HEK293 (cell line): ENCODE data around the gene RAB20.
A peak's percentile ranks its signal among the peaks of the same experiment; 100 is the strongest.

Experiments
- CTCF ChIA-PET: fragments of 350-600 bp; formaldehyde crosslinking; extraction: SDS; loops from one replicate; lab custom pipeline; 2021; ENCODE audit warnings: antibody characterized with exemption; lab: Yijun Ruan, JAX
- POLR2A ChIA-PET: fragments of 300-600 bp; formaldehyde crosslinking; extraction: SDS; loops from one replicate; lab custom pipeline; 2020; ENCODE audit warnings: antibody characterized with exemption, inconsistent platforms; lab: Yijun Ruan, JAX
- H3K27ac ChIP-seq: fragments of 200-500 bp; sonication (Bioruptor generic); 2 replicates; pipeline ENCODE4 v1.5.1; 2014; ENCODE audit warnings: low read depth, low read length, control low read depth, inconsistent platforms; ENCODE audit errors: extremely low read depth
- H3K36me3 ChIP-seq, 2 experiments: fragments of 200-500 bp in 1 of 2; sonication (Bioruptor generic) in 1 of 2; 1 replicate in 1 of 2; 2 replicates in 1 of 2; pipeline ENCODE4 v1.5.1; 2014 to 2017; ENCODE audit warnings: inconsistent platforms in 2 of 2, low read length in 2 of 2; ENCODE audit not compliant: control insufficient read depth in 2 of 2, insufficient read depth in 1 of 2
- H3K4me1 ChIP-seq: fragments of 200-500 bp; sonication (Bioruptor generic); 2 replicates; pipeline ENCODE4 v1.5.1; 2014; ENCODE audit warnings: mild to moderate bottlenecking, low read length, inconsistent platforms; ENCODE audit not compliant: control insufficient read depth, insufficient read depth
- H3K4me3 ChIP-seq: 2 replicates; pipeline ENCODE4 v1.5.1; 2011; ENCODE audit warnings: low read depth, mild to moderate bottlenecking, control low read depth, low read length, moderate library complexity
- H3K9me3 ChIP-seq: fragments of 200-500 bp; sonication (Bioruptor generic); 2 replicates; pipeline ENCODE4 v1.5.1; 2014; ENCODE audit warnings: low read depth, low read length, inconsistent platforms; ENCODE audit not compliant: control insufficient read depth, insufficient read depth
- BCL11B ChIP-seq: fragments of 450-650 bp; formaldehyde crosslinking; IDR thresholded peaks from 2 replicates; pipeline ENCODE4 v1.5.1; 2016; ENCODE audit warnings: low read depth, missing biosample characterization, missing genetic modification characterization
- FEZF1 ChIP-seq: fragments of 450-650 bp; formaldehyde crosslinking; IDR thresholded peaks from 2 replicates; pipeline ENCODE4 v1.5.1; 2016; ENCODE audit warnings: missing biosample characterization, missing genetic modification characterization
- INSM2 ChIP-seq: fragments of 450-650 bp; formaldehyde crosslinking; IDR thresholded peaks from 2 replicates; pipeline ENCODE4 v1.5.1; 2016; ENCODE audit warnings: missing biosample characterization, missing genetic modification characterization
- MZF1 ChIP-seq: fragments of 450-650 bp; formaldehyde crosslinking; IDR thresholded peaks from 2 replicates; pipeline ENCODE4 v1.5.1; 2017; ENCODE audit warnings: missing biosample characterization, missing genetic modification characterization, borderline replicate concordance
- ZBTB48 ChIP-seq: fragments of 450-650 bp; formaldehyde crosslinking; IDR thresholded peaks from 2 replicates; pipeline ENCODE4 v1.5.1; 2016; ENCODE audit warnings: missing biosample characterization, missing genetic modification characterization
- ZNF132 ChIP-seq: fragments of 450-650 bp; formaldehyde crosslinking; IDR thresholded peaks from 2 replicates; pipeline ENCODE4 v1.5.1; 2017; ENCODE audit warnings: missing biosample characterization, missing genetic modification characterization, borderline replicate concordance
- ZNF133 ChIP-seq: fragments of 450-650 bp; formaldehyde crosslinking; IDR thresholded peaks from 2 replicates; pipeline ENCODE4 v1.5.1; 2016; ENCODE audit warnings: missing biosample characterization, missing genetic modification characterization
- ZNF223 ChIP-seq: fragments of 450-650 bp; formaldehyde crosslinking; IDR thresholded peaks from 2 replicates; pipeline ENCODE4 v1.5.1; 2016; ENCODE audit warnings: missing biosample characterization, missing genetic modification characterization
- ZNF302 ChIP-seq: fragments of 450-650 bp; formaldehyde crosslinking; IDR thresholded peaks from 2 replicates; pipeline ENCODE4 v1.5.1; 2016; ENCODE audit warnings: missing biosample characterization, missing genetic modification characterization, low read depth
- ZNF362 ChIP-seq: fragments of 450-650 bp; formaldehyde crosslinking; IDR thresholded peaks from 2 replicates; pipeline ENCODE4 v1.5.1; 2016; ENCODE audit warnings: missing biosample characterization, missing genetic modification characterization
- ZNF366 ChIP-seq: fragments of 450-650 bp; formaldehyde crosslinking; conservative IDR thresholded peaks from 2 replicates; pipeline ENCODE4 v1.5.1; 2016; ENCODE audit warnings: missing biosample characterization, missing genetic modification characterization
- ZNF404 ChIP-seq: fragments of 450-650 bp; formaldehyde crosslinking; IDR thresholded peaks from 2 replicates; pipeline ENCODE4 v1.5.1; 2017; ENCODE audit warnings: missing biosample characterization, missing genetic modification characterization
- ZNF561 ChIP-seq: fragments of 450-650 bp; IDR thresholded peaks from 2 replicates; pipeline ENCODE4 v1.5.1; 2018; ENCODE audit warnings: missing biosample characterization, missing genetic modification characterization, borderline replicate concordance
- ZNF624 ChIP-seq: fragments of 450-650 bp; formaldehyde crosslinking; IDR thresholded peaks from 2 replicates; pipeline ENCODE4 v1.5.1; 2017; ENCODE audit warnings: missing biosample characterization, missing genetic modification characterization
- ZNF707 ChIP-seq: fragments of 450-650 bp; formaldehyde crosslinking; IDR thresholded peaks from 2 replicates; pipeline ENCODE4 v1.5.1; 2016; ENCODE audit warnings: missing biosample characterization, missing genetic modification characterization
- ZNF830 ChIP-seq: fragments of 450-650 bp; IDR thresholded peaks from 2 replicates; pipeline ENCODE4 v1.5.0; 2018; ENCODE audit warnings: missing biosample characterization, missing genetic modification characterization, low read depth, mild to moderate bottlenecking, moderate library complexity
- TF ChIP-seq, protein P1 (sequence below): fragments of 450-650 bp; formaldehyde crosslinking; IDR thresholded peaks from 2 replicates; pipeline ENCODE4 v1.5.1; 2016; ENCODE audit warnings: missing biosample characterization, missing genetic modification characterization
- TF ChIP-seq, protein P2 (sequence below): fragments of 450-650 bp; formaldehyde crosslinking; IDR thresholded peaks from 2 replicates; pipeline ENCODE4 v1.5.1; 2016; ENCODE audit warnings: missing biosample characterization, missing genetic modification characterization
- TF ChIP-seq, protein P3 (sequence below): fragments of 450-650 bp; formaldehyde crosslinking; IDR thresholded peaks from 2 replicates; pipeline ENCODE4 v1.5.1; 2016; ENCODE audit warnings: missing biosample characterization, missing genetic modification characterization
- TF ChIP-seq, protein P4 (sequence below): fragments of 450-650 bp; formaldehyde crosslinking; IDR thresholded peaks from 2 replicates; pipeline ENCODE4 v1.5.1; 2017; ENCODE audit warnings: missing biosample characterization, missing genetic modification characterization
- TF ChIP-seq, protein P5 (sequence below): fragments of 450-650 bp; formaldehyde crosslinking; IDR thresholded peaks from 2 replicates; pipeline ENCODE4 v1.5.1; 2016; ENCODE audit warnings: missing biosample characterization, missing genetic modification characterization, borderline replicate concordance

RAB20 gene

GRCh38 chr13:110566171-110566570, 4.6 kb upstream of the RAB20 start (continued):
- TF ChIP-seq ZBTB48 (tag by site-specific recombination) (no peak), ZNF404 (tag by site-specific recombination) (no peak), ZNF366 (tag by site-specific recombination) (no peak), ZNF362 (no peak), MZF1 (tag by site-specific recombination) (no peak)
- TF ChIP-seq, protein P1, sequence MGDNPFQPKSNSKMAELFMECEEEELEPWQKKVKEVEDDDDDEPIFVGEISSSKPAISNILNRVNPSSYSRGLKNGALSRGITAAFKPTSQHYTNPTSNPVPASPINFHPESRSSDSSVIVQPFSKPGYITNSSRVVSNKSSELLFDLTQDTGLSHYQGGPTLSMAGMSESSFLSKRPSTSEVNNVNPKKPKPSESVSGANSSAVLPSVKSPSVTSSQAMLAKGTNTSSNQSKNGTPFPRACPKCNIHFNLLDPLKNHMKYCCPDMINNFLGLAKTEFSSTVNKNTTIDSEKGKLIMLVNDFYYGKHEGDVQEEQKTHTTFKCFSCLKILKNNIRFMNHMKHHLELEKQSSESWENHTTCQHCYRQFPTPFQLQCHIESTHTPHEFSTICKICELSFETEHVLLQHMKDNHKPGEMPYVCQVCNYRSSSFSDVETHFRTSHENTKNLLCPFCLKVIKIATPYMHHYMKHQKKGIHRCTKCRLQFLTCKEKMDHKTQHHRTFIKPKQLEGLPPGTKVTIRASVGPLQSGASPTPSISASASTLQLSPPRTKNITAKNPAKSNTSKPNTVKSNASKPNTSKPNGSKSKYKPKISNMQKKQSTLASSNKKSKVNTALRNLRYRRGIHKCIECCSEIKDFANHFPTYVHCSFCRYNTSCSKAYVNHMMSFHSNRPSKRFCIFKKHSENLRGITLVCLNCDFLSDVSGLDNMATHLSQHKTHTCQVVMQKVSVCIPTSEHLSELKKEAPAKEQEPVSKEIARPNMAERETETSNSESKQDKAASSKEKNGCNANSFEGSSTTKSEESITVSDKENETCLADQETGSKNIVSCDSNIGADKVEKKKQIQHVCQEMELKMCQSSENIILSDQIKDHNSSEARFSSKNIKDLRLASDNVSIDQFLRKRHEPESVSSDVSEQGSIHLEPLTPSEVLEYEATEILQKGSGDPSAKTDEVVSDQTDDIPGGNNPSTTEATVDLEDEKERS (tag by site-specific recombination): no peak
- TF ChIP-seq, protein P2, sequence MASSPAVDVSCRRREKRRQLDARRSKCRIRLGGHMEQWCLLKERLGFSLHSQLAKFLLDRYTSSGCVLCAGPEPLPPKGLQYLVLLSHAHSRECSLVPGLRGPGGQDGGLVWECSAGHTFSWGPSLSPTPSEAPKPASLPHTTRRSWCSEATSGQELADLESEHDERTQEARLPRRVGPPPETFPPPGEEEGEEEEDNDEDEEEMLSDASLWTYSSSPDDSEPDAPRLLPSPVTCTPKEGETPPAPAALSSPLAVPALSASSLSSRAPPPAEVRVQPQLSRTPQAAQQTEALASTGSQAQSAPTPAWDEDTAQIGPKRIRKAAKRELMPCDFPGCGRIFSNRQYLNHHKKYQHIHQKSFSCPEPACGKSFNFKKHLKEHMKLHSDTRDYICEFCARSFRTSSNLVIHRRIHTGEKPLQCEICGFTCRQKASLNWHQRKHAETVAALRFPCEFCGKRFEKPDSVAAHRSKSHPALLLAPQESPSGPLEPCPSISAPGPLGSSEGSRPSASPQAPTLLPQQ (tag by site-specific recombination): no peak
- TF ChIP-seq, protein P3, sequence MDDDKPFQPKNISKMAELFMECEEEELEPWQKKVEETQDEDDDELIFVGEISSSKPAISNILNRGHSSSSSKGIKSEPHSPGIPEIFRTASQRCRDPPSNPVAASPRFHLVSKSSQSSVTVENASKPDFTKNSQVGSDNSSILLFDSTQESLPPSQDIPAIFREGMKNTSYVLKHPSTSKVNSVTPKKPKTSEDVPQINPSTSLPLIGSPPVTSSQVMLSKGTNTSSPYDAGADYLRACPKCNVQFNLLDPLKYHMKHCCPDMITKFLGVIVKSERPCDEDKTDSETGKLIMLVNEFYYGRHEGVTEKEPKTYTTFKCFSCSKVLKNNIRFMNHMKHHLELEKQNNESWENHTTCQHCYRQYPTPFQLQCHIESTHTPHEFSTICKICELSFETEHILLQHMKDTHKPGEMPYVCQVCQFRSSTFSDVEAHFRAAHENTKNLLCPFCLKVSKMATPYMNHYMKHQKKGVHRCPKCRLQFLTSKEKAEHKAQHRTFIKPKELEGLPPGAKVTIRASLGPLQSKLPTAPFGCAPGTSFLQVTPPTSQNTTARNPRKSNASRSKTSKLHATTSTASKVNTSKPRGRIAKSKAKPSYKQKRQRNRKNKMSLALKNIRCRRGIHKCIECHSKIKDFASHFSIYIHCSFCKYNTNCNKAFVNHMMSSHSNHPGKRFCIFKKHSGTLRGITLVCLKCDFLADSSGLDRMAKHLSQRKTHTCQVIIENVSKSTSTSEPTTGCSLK (tag by site-specific recombination): no peak

DNA sequence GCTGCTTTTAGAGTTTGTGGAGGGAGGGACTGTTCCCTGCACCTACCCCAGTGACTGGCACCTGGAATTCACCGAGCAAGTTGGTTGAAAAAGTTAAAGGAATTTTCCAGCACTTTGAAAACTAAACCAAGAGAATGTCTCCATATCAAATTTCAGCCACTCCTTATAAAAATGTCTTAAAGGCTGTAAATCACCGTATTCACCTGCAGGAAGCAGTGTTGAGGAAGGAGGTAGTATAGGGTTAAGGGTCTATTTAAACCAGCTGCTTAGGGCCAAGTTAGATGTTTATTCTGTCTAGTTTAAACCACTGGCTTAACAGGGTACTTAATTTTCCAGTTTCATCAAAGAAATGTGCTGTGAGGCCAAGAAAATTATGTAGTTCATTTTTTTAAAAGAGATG, 3.8 kb upstream of the RAB20 start:
- ChIA-PET POLR2A (no interaction called here), CTCF (no interaction called here)
- H3K27ac ChIP-seq: no peak overlapping the region
- no peaks in the 10 kb centered on the region for H3K9me3 ChIP-seq
- no peaks in the 10 kb centered on the region for H3K36me3 ChIP-seq
- H3K4me3 ChIP-seq: no peak overlapping the region
- H3K4me1 ChIP-seq: peaks cover 6% of the 10 kb centered on the region; the same call in 1 of the 2 replicates
- TF ChIP-seq ZNF223 (no peak), ZNF133 (tag by site-specific recombination) (no peak), FEZF1 (peak; percentile 27; the same call in 1 of the 2 replicates), INSM2 (tag by site-specific recombination) (no peak), ZNF707 (tag by site-specific recombination) (no peak), ZNF302 (tag by site-specific recombination) (no peak), BCL11B (tag by site-specific recombination) (peak; percentile 63; the same call in 1 of the 2 replicates), ZNF366 (tag by site-specific recombination) (no peak), ZNF561 (tag by site-specific recombination) (0 out of 2 replicates have a peak, but pooled peaks have one; percentile 35), ZNF132 (tag by site-specific recombination) (no peak), ZNF830 (tag by site-specific recombination) (no peak), ZNF624 (tag by site-specific recombination) (no peak)
- TF ChIP-seq, protein P4, sequence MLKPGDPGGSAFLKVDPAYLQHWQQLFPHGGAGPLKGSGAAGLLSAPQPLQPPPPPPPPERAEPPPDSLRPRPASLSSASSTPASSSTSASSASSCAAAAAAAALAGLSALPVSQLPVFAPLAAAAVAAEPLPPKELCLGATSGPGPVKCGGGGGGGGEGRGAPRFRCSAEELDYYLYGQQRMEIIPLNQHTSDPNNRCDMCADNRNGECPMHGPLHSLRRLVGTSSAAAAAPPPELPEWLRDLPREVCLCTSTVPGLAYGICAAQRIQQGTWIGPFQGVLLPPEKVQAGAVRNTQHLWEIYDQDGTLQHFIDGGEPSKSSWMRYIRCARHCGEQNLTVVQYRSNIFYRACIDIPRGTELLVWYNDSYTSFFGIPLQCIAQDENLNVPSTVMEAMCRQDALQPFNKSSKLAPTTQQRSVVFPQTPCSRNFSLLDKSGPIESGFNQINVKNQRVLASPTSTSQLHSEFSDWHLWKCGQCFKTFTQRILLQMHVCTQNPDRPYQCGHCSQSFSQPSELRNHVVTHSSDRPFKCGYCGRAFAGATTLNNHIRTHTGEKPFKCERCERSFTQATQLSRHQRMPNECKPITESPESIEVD (tag by site-specific recombination): peak; percentile 81
- TF ChIP-seq, protein P5, sequence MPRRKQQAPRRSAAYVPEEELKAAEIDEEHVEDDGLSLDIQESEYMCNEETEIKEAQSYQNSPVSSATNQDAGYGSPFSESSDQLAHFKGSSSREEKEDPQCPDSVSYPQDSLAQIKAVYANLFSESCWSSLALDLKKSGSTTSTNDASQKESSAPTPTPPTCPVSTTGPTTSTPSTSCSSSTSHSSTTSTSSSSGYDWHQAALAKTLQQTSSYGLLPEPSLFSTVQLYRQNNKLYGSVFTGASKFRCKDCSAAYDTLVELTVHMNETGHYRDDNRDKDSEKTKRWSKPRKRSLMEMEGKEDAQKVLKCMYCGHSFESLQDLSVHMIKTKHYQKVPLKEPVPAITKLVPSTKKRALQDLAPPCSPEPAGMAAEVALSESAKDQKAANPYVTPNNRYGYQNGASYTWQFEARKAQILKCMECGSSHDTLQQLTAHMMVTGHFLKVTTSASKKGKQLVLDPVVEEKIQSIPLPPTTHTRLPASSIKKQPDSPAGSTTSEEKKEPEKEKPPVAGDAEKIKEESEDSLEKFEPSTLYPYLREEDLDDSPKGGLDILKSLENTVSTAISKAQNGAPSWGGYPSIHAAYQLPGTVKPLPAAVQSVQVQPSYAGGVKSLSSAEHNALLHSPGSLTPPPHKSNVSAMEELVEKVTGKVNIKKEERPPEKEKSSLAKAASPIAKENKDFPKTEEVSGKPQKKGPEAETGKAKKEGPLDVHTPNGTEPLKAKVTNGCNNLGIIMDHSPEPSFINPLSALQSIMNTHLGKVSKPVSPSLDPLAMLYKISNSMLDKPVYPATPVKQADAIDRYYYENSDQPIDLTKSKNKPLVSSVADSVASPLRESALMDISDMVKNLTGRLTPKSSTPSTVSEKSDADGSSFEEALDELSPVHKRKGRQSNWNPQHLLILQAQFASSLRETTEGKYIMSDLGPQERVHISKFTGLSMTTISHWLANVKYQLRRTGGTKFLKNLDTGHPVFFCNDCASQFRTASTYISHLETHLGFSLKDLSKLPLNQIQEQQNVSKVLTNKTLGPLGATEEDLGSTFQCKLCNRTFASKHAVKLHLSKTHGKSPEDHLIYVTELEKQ (tag by site-specific recombination): 0 out of 2 replicates have a peak, but pooled peaks have one; percentile 17
